GM12873 (cell line): ENCODE data around the gene AARSD1.

Experiments used
- TF ChIP-seq, protein P1 (sequence below): IDR thresholded peaks from 2 replicates; pipeline ENCODE4 v1.5.1; 2012; ENCODE audit warnings: low read depth, mild to moderate bottlenecking, moderate library complexity, low read length, control low read depth; ENCODE audit not compliant: insufficient read depth; ENCODE audit errors: missing control alignments

AARSD1 gene

DNA sequence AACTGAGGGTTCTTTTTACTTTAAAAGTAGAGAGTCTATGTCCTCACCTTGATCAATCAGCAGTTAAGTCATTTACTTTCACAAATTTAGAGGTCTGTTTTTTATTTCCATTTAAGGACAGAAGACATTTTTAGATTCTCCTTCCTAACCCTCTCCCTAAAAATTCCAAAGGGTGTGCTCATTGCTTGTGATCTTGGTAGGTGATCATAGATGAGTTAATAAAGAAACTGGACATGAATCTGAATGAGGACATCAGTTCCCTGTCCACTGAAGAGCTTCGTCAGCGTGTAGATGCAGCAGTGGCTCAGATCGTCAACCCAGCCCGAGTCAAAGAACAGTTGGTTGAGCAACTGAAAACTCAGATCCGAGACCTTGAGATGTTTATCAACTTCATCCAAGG, 24.9 kb upstream of the AARSD1 start:
- TF ChIP-seq, protein P1, sequence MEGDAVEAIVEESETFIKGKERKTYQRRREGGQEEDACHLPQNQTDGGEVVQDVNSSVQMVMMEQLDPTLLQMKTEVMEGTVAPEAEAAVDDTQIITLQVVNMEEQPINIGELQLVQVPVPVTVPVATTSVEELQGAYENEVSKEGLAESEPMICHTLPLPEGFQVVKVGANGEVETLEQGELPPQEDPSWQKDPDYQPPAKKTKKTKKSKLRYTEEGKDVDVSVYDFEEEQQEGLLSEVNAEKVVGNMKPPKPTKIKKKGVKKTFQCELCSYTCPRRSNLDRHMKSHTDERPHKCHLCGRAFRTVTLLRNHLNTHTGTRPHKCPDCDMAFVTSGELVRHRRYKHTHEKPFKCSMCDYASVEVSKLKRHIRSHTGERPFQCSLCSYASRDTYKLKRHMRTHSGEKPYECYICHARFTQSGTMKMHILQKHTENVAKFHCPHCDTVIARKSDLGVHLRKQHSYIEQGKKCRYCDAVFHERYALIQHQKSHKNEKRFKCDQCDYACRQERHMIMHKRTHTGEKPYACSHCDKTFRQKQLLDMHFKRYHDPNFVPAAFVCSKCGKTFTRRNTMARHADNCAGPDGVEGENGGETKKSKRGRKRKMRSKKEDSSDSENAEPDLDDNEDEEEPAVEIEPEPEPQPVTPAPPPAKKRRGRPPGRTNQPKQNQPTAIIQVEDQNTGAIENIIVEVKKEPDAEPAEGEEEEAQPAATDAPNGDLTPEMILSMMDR, result no peak

DNA sequence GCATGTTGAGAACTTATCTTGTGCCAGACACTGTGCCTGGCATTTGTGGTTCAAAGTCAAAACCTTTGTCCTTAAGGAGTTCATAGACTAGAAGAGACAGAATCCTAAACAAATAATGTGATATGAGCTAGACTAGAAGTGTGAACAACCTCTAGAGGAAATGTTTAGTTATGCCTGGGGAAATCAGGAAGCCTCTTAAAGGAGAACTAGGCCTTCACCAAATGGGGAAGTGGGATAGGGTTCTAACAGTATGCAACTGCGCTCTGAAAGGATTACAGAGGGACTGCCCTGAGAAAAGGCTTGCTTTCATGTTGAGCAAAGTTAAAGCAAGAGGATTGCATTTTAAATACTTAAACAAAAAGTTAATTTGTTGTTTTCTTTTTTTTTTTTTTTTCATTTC, 21.0 kb upstream of the AARSD1 start:
- TF ChIP-seq, protein P1, result no peak

GRCh38 chr17:42982266-42982665, 18.0 kb upstream of the AARSD1 start:
- TF ChIP-seq, protein P1, result no peak

GRCh38 chr17:42980766-42981397, 16.6 kb upstream of the AARSD1 start:
- TF ChIP-seq, protein P1, result peak; percentile 29

- TF ChIP-seq, protein P1, result no peak
Measured at GRCh38 chr17:42980274-42980765, 16.1 kb upstream of the AARSD1 start, which contains the start of gene RUNDC1. RUNDC1 (plus strand) TSS chr17:42980565; CDS start chr17:42980577, 12 bp downstream.

DNA sequence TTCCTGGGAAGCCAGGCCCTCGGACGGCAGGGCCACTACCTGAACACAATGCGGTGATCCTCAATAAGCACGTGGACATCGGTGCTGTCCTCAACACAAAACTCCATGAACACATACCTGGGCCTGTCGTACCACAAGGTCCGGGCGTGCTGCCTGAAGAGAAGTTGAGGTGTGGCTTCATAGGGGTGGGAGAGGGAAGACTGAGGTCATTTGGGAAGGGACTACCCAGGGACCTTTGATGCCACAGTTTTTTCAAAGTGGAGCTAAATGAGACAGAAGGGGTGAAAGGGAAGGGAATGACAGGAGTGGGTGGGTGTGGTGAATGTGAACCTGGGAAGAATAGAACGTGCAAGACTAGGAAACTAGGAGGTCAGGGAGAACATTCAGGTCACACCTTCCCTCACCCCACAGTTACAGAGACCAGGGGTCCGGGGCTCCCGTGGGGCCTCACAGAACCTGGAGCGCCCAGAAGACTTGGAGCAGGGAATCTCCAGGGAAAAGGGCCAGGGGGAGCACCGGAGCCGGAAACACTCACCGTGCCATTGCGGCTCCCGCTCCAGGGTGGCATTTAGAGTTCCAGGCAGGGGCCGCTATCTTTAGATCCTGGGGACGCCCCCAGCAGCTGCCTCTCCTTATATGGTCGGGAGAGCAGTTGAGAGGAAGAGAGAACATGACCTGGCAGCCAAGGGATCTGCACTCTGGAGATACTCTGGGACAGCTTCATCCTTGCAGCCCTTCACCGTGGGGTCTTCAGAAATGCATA, 15.4 kb upstream of the AARSD1 start, which contains the start of gene PTGES3L:
TSS of gene PTGES3L (minus strand) at position 570 of the 763 bp plus-strand sequence. CDS start at position 543, 27 bp downstream.
- TF ChIP-seq, protein P1, result no peak

DNA sequence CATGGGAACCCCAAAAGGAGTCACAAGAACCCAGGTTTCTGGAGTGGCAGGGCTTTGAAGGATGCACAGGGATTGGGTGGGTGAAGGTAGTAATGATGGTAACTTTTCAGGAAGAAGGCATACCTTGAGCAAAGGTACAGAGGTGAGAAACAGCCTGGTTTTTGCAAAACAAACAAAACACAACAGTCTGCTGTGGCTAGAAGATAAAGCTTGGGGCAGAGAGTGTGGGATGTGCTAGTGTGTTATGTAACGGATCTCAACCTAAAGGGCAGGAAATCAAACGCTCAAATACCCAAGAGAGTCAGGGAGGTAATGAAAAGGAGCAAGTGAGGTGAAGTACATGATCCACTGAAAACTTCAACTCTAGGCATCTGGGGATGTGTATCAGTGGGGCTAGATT, 11.0 kb upstream of the AARSD1 start:
- TF ChIP-seq, protein P1, result no peak
